Tibial artery (tissue), 4 donors: ENCODE results near the gene EPHB2.

Source experiments
- DNase-seq, 2 donors: peaks; one replicate each; pipeline ENCODE4 v3.0.0-alpha.2; 2019
- H3K27ac ChIP-seq, 2 donors: fragments of 200-600 bp; sonication (generic) in 1 of 2; 1 replicate in 1 of 2; 2 replicates in 1 of 2; pipeline ENCODE4 v1.5.1; 2018 to 2019; ENCODE audit warnings: mild to moderate bottlenecking in 1 of 2
- H3K27me3 ChIP-seq, 2 donors: fragments of 200-600 bp; sonication (generic) in 1 of 2; one replicate each; pipeline versions ENCODE4 v1.5.1 to v1.6.0; 2016 to 2019
- H3K36me3 ChIP-seq, 3 donors: fragments of 200-600 bp; sonication (generic) in 2 of 3; one replicate each; pipeline ENCODE4 v1.5.1; 2016 to 2019; ENCODE audit warnings: mild to moderate bottlenecking in 2 of 3
- H3K4me1 ChIP-seq, 4 donors: fragments of 200-600 bp; sonication (generic) in 2 of 4; 1 replicate in 3 of 4; 2 replicates in 1 of 4; pipeline ENCODE4 v1.5.1; 2016 to 2019
- H3K4me3 ChIP-seq, 2 donors: fragments of 200-600 bp; sonication (generic) in 1 of 2; 1 replicate in 1 of 2; 2 replicates in 1 of 2; pipeline ENCODE4 v1.5.1; 2018 to 2019; ENCODE audit warnings: mild to moderate bottlenecking in 2 of 2
- H3K9me3 ChIP-seq, 3 donors: fragments of 200-600 bp; sonication (generic) in 1 of 3; one replicate each; pipeline ENCODE4 v1.5.1; 2016 to 2019
- CTCF ChIP-seq, 2 experiments: fragments of 200-600 bp in 1 of 2; fragments of 450-650 bp in 1 of 2; IDR thresholded peaks; one replicate each; pipeline ENCODE4 v1.5.1; 2017 to 2019; ENCODE audit warnings: antibody characterized with exemption in 2 of 2, mild to moderate bottlenecking in 1 of 2, moderate library complexity in 1 of 2
- intact Hi-C: fragments of 100-400 bp; cut with DNase I; formaldehyde crosslinking; loops from one replicate; pipeline ENCODE4 v1.15.0; 2023; ENCODE audit warnings: low total_unique reads

Gene EPHB2

GRCh38 chr1:22969304-22969709, 258.7 kb downstream of the EPHB2 start:
- peaks cover 0 to 14% (median 13%) of the 10 kb centered on the region in 3 donors for H3K9me3 ChIP-seq
- no peaks in the 10 kb centered on the region for H3K36me3 ChIP-seq
- no peak overlapping the region for H3K4me3 ChIP-seq
- intact Hi-C loops, result no loop called here
- no peaks in the 10 kb centered on the region for H3K4me1 ChIP-seq
- no peak for DNase-seq
- no peak overlapping the region for H3K27ac ChIP-seq
- H3K27me3 ChIP-seq, result peaks cover 0 to 75% of the 10 kb centered on the region in 2 donors
- no peak for TF ChIP-seq CTCF (IDR thresholded peaks at IDR 0.05)

DNA sequence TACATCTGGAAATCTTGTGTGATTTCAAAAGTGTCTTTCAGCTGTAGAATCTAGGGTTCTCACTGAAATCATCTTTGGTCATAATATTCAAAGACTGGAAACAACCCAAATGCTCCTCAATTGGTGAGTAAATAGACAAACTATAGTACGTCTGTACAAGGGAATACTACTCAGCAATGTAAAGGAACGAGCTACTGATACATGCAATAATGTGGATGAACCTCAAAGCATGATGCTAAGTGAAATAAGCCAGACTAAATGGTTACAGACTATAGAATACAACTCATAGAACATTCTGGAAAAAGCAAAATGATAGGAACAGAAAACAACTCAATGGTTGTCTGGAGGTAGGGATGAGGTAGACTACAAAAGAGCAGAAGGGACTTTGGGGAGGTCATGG, 259.5 kb downstream of the EPHB2 start:
- H3K36me3 ChIP-seq, result no peaks in the 10 kb centered on the region
- DNase-seq, result no peak
- TF ChIP-seq CTCF (IDR thresholded peaks at IDR 0.05), result no peak
- peaks cover 0 to 14% (median 13%) of the 10 kb centered on the region in 3 donors for H3K9me3 ChIP-seq
- H3K27me3 ChIP-seq, result peaks cover 0 to 73% of the 10 kb centered on the region in 2 donors
- H3K27ac ChIP-seq, result no peak overlapping the region
- H3K4me1 ChIP-seq, result no peaks in the 10 kb centered on the region
- H3K4me3 ChIP-seq, result no peak overlapping the region
- intact Hi-C loops, result no loop called here
